ENCODE data around the gene PPP2R2C.

PPP2R2C gene

DNA sequence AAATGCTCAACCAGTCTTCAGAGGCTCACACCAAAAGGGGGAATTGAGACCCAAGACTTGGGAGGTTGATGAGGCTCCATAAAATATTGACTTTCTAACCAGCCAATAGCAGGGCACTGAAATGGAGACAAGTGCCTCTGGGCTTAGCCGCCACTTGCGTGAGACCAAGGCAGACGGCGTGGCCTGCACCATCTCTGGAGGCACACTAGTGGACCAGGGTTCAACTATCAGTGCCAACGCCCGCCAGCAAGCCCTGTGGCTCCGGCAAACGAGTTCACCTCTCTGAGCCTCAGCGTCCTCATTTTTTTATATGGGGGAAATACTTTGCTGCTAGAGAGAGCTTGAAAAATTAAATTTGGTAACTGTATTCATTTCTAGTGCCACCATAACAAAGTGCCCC is 50.3 kb downstream of the PPP2R2C start:
- no peak for DNase-seq

DNA sequence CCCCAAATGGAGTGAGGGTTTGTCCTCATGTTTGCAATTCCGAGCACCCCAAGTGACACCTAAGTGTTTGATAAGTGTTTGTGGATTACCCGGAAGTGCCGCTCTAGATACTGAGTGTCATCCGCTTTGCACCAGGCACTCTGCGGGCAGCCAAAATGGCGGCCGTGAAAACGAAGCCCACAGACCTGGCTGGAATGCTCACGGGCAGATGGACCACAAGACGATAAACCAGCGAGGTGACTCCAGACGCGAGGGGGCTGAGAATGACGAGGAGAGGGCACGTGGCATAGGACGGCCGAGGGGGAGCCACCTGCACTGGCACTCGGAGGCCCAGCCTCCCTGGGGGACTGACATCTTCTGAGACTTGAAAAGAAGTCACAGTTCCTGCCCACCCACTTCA is 51.0 kb downstream of the PPP2R2C start:
- no peak for DNase-seq

DNA sequence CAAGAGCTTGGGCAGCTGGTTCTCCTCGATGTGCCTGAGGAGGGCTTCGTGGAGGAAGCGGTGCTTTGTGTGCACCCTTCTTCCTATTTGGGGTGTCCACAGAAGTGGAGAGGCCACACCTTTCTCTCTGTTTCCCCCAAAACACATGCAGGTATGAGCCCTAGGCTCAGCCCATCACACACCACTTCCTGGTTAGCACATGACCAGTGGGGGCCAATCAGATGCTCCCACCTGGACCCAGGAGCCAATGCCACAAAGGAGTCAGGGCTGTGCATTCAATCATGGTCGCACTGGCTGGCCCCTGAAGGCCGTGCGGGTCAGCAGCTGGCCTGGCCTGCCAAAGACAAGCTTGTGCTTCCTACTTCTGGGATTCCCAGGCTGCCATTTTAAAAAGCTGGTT is 51.4 kb downstream of the PPP2R2C start:
- no peak for DNase-seq

DNA sequence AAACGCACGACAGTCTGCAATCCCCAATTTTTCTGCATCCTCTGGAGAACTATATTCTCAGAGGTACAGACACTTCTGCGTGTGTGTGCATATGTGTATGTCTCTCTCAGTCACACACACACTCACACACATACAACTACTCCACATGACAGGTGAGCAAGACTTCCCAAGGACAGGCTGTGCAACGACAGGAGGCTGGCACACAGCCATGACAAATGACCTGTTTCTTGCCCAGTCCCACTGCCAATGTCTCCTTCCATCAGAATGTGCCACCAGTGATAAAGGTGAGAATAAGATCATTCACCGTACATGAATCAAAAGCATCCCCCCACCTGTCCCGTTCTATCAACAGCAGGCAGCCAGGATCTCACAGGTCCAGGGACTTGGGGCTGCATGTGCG is 52.4 kb downstream of the PPP2R2C start:
- DNase-seq = no peak

DNA sequence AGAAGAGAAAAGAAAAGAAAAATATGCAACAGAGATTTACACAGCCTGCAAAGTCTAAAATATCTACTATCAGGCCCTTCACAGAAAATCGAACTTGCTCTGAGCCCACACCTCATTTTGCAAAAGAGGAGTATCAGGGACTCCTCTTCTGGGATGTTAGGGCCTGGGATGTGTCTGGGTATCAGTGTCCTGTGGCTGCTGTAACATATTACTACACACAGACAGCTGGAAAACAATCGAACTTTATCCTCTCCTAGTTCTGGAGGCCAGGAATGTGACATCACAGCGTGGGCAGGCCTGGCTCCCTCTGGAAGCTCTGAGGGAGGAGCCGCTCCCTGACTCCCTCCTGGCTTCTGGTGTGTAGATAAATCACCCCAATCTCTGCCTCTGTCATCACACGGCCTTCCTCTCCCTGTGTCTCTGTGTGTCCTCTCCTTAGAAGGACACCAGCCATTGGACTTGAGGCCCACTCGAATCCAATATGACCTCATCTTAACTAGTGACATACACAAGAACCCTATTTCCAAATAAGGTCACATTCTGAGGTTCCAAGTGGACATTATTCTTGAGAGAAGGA is 52.9 kb downstream of the PPP2R2C start:
- no peak for DNase-seq

DNA sequence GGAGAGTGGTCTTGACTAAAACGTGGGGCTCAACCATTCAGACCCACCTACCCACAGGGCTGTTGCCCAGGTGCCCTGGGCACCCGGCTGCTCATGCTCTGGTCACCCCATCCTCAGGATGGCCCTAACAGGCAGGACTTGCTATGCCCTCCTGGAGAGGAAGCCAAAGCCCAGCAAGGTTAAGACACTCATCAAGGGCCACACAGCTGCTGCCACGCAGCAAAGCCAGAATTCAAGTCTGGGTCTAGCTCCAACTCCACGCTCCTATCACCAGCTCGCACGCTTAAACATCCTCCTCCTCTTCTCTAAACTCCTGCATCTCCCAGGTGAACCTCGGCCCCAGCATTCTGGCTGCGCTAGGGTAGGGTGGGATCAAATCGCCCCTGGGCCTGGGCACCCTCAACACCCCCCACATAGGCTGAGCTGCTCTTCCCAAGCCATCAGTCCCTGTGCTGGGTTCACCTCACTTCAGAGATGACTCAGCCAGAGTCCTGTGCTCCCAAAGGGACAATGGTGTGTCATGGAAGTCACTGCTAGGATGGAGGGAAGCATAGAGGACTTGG is 54.1 kb downstream of the PPP2R2C start:
- no peak for DNase-seq

DNA sequence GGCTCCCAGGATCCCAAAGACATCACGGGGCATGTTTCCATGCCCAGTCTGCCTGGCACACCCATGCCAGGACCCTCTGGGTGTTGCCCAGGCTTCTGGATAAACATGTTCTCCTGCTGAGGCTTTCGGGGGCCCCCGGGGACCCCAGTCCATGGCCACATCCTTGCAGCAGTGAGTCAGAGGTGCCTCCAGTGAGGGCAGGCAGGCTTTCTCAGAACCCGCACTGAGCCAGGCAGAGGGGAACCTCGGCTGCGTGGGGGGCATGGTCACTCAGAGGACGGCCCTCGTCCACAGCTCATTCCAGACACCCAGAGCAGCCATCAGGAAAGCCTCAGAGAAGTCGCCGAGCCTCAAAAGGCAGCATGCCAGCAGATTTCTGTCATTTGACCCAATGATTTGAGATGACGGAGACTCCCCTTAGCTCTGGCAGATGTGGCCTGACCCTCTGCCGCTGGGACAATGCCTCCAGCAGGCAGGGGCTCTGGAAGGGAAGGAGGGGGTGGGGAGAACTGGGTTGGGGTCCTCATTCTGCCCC is 54.8 kb downstream of the PPP2R2C start:
- DNase-seq = no peak

DNA sequence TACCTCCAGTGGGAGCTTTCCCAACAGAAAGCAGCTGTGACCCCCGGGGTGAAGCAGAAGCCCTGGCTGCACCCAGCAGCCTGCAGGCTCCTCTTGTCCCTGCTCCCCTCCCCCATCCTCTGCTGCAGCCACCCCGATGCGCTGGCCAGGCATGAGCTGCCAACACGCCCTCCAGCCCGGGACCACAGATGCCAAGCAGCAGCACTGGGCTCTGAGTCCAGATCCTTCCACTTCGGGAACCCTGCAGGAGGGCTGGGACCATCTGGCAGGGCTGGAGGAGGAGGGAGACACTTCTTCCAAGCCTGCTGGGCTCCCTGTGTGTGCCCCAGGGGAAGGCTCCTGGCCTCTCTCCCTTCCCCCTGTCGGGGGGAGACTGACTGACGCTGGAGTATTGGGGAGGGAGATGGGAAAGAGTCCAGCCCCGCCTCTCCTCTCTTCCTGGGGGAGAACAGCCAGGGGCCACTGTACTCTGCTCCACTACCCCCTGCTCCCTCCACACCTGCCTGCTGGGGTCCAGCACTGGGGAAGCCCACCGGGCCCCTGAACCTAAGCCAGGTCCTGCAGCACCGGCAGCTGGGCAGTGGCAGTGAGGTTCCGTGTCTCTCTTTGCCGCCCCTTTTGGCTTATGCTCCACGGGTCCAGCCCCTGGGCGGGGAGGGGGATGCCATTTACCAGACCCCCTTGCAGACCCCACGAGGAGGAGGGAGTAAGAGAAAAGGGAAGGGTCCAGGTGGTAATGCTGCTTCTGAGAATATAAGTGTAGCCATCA is 55.7 kb downstream of the PPP2R2C start:
- DNase-seq = peak; percentile 42

DNA sequence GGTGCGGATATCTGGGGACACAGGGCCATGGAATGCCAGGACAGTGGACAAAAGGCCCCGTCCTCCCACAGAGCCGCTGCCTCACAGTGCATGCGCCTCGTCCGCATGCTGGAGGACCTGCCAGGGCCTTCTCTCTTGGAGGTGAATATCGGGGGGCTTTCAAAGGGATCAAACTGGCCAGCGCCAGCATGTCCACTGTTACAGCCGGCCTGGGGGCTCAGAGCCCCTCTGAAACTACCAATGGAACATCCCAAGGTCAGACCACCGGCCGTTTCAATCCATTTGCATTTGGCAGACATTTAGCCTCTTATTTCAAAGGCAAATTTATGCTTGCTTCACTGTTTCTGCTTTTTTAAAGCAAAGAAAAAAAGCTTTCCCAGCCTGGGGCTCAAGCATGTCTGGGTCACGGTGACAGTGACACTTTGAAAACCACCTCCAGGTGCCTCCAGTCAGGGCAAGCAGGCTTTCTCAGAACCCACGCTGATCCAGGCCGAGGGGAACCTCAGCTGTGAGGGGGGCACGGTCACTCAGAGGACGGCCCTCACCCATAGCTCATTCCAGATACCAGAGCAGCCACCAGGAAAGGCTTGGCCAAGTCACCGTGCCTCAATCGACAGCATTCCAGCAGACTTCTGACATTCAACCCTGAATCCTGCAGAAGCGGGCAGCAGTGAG is 57.2 kb downstream of the PPP2R2C start:
- no peak for DNase-seq

DNA sequence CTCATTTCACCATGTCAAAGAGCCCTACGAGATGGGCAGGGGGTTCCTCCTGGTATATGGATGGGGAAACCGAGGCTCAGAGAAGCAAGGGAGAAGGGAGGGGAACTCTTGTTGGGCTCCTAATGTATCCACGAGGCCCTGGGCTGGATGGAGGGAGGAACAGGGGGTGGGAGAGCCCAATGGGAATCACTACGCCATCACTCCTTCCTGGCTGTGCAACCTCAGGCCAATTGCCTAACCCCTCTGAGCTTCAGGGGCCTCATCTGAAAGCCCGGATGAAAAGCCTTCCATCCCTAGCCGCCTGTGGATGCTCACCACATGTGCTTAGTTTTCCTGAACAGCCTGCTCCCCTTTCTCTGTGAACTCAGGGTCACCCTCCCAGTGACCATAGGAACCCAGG is 57.8 kb downstream of the PPP2R2C start:
- no peak for DNase-seq

DNA sequence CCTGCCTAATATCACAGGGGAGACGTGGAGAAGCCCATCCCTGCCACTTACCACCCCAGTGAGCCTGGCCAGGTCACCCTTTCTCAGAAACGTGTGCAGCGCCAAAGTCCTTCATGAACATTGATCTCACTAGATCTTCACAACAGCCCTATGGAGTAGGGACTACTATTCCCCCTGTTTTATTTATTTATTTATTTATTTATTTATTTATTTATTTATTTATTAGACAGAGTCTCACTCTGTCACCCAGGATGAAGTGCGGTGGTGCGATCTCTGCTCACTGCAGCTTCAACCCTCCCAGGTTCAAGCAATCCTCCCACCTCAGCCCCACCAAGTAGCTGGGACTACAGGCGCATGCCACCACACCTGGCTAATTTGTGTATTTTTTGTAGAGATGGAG is 61.8 kb downstream of the PPP2R2C start:
- DNase-seq = no peak

DNA sequence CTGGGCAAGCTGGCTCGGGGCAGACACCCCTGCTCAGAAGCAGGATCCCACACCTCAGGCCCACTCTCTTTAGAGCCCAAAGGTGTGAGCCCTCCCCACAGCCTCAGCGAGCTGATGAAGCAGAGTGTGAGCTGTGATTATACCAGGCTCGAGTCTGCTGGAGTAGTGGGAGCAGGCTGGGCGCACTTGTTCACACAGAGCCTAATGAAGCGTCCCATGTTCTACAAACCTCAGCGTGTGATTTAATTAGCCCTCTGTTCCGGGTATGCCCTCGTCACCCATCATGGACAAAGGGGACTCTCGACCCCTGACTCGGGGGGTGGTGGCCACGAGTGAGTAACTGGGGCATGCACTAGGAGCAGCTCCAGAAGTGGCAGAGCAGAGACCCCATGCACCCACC is 62.3 kb downstream of the PPP2R2C start:
- DNase-seq = peak; percentile 59

DNA sequence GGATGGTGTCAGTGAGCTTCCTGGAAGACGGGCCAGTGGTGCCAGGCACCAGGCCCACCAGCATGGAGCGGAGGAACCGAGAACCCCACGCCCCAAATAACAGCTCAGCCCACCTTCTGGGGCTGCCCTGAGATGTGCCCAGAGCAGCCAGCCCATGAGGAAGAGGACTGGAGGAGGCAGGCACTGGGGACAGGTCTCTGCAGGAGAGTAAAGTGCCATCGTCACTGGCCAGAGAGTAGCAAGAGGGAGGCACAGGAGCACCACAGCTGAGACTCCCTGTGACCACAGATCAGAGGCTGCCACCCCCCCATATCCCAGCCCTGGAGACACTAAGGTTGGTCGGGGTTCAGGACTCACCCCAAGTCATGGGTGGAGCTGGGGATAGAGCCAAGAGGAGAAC is 63.0 kb downstream of the PPP2R2C start:
- no peak for DNase-seq

DNA sequence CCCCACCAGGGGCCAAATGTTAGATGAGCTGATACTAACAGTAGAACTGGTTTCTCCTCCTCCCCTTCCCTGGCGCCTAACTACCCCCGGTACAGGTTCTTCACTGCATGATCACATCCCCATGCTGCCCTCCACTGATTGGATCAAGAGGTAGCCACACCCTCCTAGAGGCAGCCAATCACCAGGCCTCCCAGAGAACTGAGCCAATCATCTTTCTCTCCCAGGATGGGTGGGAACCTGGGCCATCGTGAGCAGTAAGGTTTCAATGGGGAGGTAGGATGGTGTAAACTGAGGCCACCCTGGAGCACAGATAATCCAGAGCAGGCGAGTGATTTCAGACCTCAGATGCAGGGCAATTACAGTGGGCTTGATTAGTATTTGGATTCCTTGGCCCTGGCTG is 64.2 kb downstream of the PPP2R2C start:
- no peak for DNase-seq

DNA sequence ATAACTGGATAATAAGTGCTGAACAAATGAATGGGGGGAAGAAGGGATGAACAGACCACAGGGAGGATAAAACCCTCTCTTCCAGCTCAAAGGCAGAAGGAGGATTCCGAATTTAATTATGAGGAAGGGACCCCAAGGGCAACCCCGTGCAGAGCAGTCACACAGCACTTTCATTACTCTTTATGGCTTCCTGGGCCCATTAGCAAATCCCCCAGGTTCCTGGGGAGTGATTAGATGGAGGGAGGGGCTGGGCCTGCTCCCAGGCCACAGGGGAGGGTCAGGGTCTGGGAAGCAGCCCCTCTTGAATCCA is 67.1 kb downstream of the PPP2R2C start:
- DNase-seq = no peak

DNA sequence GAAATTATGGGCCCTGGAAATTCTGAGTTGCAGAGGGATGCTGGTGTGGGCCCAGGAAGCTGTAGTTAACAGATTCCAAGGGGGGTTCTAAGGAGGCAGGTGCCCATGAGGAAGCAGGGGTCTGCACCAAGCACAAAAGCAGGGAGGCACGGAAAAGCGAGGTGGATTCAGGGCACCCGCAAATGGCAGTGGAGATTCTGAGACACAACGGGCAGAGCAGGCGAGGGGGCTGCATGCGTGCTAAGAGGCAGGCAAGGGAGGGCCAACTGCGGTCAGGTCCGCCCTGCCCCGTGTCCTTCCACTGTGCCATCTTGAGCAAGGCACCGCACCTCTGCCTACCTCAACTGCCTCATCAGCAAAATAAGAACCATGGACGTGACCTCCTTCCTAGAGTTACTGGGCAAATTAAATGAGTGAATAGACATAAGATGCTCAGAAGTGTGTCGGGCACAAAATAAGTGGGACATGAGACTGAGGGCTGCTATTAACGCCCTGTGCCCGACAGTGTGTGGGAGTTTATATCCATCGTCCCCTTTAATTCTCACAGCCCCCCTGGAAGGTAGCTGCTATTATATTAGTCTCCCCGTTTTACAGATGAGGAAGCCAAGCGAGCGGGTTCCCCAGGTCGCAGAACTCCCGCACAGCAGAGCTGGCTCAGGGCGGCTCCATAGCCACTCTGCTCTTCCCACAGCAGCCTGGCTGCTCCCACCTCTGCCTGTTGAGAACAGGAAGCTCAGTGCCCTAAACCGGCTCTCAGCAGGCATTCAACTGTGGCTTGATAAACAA is 67.6 kb downstream of the PPP2R2C start:
- no peak for DNase-seq

DNA sequence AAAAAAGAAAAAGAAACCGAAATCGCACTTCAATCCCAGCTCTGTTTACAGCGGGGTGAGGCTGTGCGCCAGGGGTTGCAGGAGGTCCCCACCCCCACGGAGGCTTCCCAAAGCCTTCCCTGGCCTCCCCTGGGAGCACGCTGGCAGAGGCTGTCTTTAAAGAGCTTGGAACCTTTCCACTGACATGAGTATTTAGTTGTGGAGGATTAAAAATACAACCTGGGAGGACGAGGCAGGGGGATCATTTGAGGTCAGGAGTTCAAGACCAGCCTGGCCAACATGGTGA is 69.1 kb downstream of the PPP2R2C start:
- peak; percentile 19 for DNase-seq

DNA sequence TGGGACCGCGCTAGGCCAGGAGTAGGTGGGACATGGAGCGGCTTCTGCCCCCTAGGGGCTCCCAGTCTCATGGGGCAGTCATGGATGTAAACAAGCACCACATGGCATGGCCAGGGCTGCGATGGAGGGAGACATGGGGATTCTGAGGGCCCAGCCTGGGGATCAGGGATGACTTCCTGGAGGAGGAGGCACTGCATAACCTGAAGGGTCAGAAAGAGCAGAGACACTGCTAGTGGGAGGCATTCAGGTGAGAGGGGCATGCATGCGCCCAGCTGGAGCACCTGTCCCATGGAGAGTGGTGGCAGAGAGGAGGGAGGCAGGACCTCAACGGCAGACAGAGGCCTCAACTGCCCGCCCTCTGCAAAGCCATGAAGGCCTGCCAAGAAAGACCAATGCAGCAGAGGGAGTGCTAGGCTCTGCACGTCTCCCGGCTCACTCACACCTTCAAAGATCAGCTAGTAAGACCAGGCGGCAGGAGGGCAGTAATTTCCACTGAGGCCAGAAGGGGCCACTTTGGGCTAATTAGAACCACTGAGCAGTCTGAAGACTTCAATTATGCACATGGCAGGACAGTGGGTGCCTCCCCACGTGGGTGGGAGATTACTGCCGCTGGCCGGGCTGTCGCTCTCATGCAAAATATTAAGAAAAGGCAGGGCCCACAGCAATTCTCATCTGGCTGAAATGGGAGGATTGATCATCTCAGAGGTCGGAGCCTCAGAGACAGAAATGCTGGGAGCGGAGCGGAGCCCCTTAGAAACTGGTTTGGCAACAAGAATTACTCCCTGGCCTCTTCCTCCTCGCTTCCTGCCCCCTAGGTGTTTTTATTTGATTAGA is 69.6 kb downstream of the PPP2R2C start:
- DNase-seq = no peak

DNA sequence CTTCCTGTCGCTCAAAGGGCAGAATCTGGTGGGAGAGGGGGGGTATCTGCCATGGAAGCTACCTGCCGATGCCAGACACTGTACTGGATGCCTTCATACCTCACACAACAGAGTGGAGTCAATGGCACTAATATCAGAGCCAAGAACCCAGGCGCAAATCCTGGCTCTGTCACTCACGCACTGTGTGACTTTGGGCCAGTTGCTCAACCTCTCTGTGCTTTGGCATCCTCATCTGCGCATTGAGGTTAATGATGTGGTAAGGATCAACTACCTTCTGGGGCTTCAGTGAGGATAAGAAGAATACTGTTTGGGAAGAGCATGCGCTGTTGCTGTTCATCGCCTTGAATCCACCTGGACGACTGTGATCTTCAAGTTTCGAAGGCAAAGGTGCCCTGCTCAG is 70.6 kb downstream of the PPP2R2C start:
- no peak for DNase-seq

DNA sequence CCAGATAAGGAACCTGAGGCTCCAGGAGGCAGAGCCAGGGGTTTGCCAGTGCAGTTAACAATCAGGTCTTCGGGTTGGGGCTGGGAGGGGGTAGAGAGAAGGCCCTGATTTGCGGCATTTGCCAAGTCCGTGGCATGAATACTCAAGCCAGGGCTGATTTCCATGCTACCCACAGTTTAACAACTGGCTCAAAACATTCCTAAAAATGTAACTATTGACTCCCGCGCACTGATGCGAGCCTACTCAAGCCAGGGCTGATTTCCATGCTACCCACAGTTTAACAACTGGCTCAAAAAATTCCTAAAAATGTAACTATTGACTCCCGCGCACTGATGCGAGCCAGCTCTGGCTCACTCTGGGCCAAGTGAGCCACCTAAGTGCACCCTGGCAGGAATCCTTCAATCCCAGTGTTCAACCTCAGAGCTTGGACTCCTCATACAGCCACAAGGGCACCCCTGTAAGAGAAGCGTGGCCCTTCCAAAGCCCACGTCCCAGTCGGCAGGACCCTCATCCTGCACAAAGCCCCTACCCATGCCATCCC is 75.6 kb downstream of the PPP2R2C start:
- DNase-seq = no peak

DNA sequence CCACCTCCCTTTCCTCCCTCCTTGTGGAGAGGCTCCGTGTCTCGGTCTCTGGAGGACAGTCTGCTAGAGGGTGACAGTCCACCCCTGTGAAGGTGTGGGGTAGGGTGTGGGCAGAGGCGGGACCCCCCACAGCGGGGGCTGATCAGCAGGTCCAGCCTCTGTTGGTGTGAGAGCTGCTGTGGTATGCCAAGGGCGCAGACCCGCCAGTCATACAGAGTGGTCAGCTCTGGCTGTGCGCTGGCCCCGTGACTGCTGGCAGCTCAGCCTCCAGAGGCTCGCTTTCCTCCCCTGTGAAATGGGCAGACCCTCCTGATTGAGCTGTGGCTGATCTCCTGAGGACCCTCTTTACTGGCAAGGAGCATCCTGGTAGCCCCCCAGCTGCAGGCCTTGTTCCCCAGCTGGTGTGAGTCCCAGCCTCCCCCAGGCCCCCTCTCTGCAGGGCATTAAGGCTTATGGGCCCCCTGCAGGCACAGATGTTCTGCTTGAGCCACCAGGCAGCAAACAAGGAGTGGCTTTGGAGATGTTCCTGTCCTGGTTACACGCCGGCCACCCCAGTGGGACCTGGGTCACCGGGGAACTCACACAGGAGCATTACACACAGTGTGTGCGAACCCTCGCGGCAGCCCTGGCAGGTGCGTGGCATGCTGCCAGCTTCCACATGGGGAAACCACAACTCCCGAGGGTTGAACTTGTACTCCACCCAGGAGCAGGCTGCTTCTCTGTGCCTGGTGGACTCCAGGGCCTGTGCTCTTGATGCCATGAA is 76.8 kb downstream of the PPP2R2C start:
- no peak for DNase-seq

Measured in NCI-H1694 (cell line).